ENCODE data around the gene FXYD3.
A peak's percentile ranks its signal among the peaks of the same experiment; 100 is the strongest.

Gene FXYD3

GRCh38 chr19:35110974-35111373 lies 4.6 kb upstream of the FXYD3 start:
- Histone ChIP-seq H3K27ac (ENCODE audit: low read length) (no peak overlapping the region), H3K79me2 (ENCODE audit: low read length) (no peaks in the 10 kb centered on the region), H4K20me1 (ENCODE audit: insufficient read depth, low read length) (no peaks in the 10 kb centered on the region), H3K27me3 (ENCODE audit: low read depth, low read length) (peaks cover 13% of the 10 kb centered on the region), H3K9ac (ENCODE audit: low read length) (no peak overlapping the region), H2AFZ (ENCODE audit: low read depth, low read length) (no peak overlapping the region), H3K4me2 (ENCODE audit: low read length) (no peak overlapping the region), H3K4me3 (ENCODE audit: low read length) (no peak overlapping the region), H3K36me3 (replicated peaks; ENCODE audit: low read depth, low read length) (no peaks in the 10 kb centered on the region), H3K9me3 (ENCODE audit: insufficient read depth, low read length) (no peaks in the 10 kb centered on the region), H3K4me1 (ENCODE audit: low read length) (no peaks in the 10 kb centered on the region)
- TF ChIP-seq, protein P1, sequence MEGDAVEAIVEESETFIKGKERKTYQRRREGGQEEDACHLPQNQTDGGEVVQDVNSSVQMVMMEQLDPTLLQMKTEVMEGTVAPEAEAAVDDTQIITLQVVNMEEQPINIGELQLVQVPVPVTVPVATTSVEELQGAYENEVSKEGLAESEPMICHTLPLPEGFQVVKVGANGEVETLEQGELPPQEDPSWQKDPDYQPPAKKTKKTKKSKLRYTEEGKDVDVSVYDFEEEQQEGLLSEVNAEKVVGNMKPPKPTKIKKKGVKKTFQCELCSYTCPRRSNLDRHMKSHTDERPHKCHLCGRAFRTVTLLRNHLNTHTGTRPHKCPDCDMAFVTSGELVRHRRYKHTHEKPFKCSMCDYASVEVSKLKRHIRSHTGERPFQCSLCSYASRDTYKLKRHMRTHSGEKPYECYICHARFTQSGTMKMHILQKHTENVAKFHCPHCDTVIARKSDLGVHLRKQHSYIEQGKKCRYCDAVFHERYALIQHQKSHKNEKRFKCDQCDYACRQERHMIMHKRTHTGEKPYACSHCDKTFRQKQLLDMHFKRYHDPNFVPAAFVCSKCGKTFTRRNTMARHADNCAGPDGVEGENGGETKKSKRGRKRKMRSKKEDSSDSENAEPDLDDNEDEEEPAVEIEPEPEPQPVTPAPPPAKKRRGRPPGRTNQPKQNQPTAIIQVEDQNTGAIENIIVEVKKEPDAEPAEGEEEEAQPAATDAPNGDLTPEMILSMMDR (IDR thresholded peaks at IDR 0.05; ENCODE audit: low read depth, low read length) = no peak
- TF ChIP-seq EZH2phosphoT487 (IDR thresholded peaks at IDR 0.05; ENCODE audit: low read depth) = no peak

- no peaks in the 10 kb centered on the region for H3K36me3 ChIP-seq (replicated peaks; ENCODE audit: low read depth, low read length)
- H3K4me1 ChIP-seq (ENCODE audit: low read length) = no peaks in the 10 kb centered on the region
- no peak overlapping the region for H2AFZ ChIP-seq (ENCODE audit: low read depth, low read length)
- peaks cover 24% of the 10 kb centered on the region for H3K27me3 ChIP-seq (ENCODE audit: low read depth, low read length)
- H3K9me3 ChIP-seq (ENCODE audit: insufficient read depth, low read length) = no peaks in the 10 kb centered on the region
- H3K4me3 ChIP-seq (ENCODE audit: low read length) = no peak overlapping the region
- TF ChIP-seq, protein P1 (IDR thresholded peaks at IDR 0.05; ENCODE audit: low read depth, low read length) = no peak
- TF ChIP-seq EZH2phosphoT487 (IDR thresholded peaks at IDR 0.05; ENCODE audit: low read depth) = no peak
- no peaks in the 10 kb centered on the region for H4K20me1 ChIP-seq (ENCODE audit: insufficient read depth, low read length)
- no peaks in the 10 kb centered on the region for H3K79me2 ChIP-seq (ENCODE audit: low read length)
- H3K4me2 ChIP-seq (ENCODE audit: low read length) = no peak overlapping the region
- H3K27ac ChIP-seq (ENCODE audit: low read length) = no peak overlapping the region
- H3K9ac ChIP-seq (ENCODE audit: low read length) = no peak overlapping the region
These were observed 2.5 kb upstream of the FXYD3 start for GRCh38 chr19:35112995-35113688.

GRCh38 chr19:35114353-35115176 lies 1.1 kb upstream of the FXYD3 start:
- H3K4me3 ChIP-seq (ENCODE audit: low read length) = peak overlapping the region; percentile 40
- no peak overlapping the region for H3K27ac ChIP-seq (ENCODE audit: low read length)
- peaks cover 24% of the 10 kb centered on the region for H3K27me3 ChIP-seq (ENCODE audit: low read depth, low read length)
- H3K36me3 ChIP-seq (replicated peaks; ENCODE audit: low read depth, low read length) = no peaks in the 10 kb centered on the region
- no peaks in the 10 kb centered on the region for H4K20me1 ChIP-seq (ENCODE audit: insufficient read depth, low read length)
- H3K4me2 ChIP-seq (ENCODE audit: low read length) = peak overlapping the region; percentile 53
- H3K4me1 ChIP-seq (ENCODE audit: low read length) = no peaks in the 10 kb centered on the region
- H3K79me2 ChIP-seq (ENCODE audit: low read length) = no peaks in the 10 kb centered on the region
- TF ChIP-seq EZH2phosphoT487 (IDR thresholded peaks at IDR 0.05; ENCODE audit: low read depth) = no peak
- TF ChIP-seq, protein P1 (IDR thresholded peaks at IDR 0.05; ENCODE audit: low read depth, low read length) = peak; percentile 97
- no peak overlapping the region for H3K9ac ChIP-seq (ENCODE audit: low read length)
- no peaks in the 10 kb centered on the region for H3K9me3 ChIP-seq (ENCODE audit: insufficient read depth, low read length)
- peak overlapping the region; percentile 74; the same call in 1 of the 2 replicates for H2AFZ ChIP-seq (ENCODE audit: low read depth, low read length)

GRCh38 chr19:35116072-35116801 lies 614 bp downstream of the FXYD3 start:
- TF ChIP-seq EZH2phosphoT487 (IDR thresholded peaks at IDR 0.05; ENCODE audit: low read depth) = no peak
- TF ChIP-seq, protein P1 (IDR thresholded peaks at IDR 0.05; ENCODE audit: low read depth, low read length) = no peak
- Histone ChIP-seq H3K79me2 (ENCODE audit: low read length) (no peaks in the 10 kb centered on the region), H3K9me3 (ENCODE audit: insufficient read depth, low read length) (no peaks in the 10 kb centered on the region), H3K4me1 (ENCODE audit: low read length) (peaks cover 9% of the 10 kb centered on the region), H3K4me3 (ENCODE audit: low read length) (no peak overlapping the region), H4K20me1 (ENCODE audit: insufficient read depth, low read length) (no peaks in the 10 kb centered on the region), H3K9ac (ENCODE audit: low read length) (no peak overlapping the region), H3K4me2 (ENCODE audit: low read length) (no peak overlapping the region), H2AFZ (ENCODE audit: low read depth, low read length) (no peak overlapping the region), H3K27me3 (ENCODE audit: low read depth, low read length) (peaks cover 21% of the 10 kb centered on the region), H3K27ac (ENCODE audit: low read length) (no peak overlapping the region), H3K36me3 (replicated peaks; ENCODE audit: low read depth, low read length) (no peaks in the 10 kb centered on the region)

All from OCI-LY3 (cell line).